HPDE6-E6E7 (cell line): Measurements from ENCODE around the gene KRTAP2-4.
"Not testable (repeated sequence)": the region's sequence is repeated elsewhere in the genome, so short reads cannot be mapped to it uniquely, and the experiment has no call there.

Experiments
- DNase-seq: peaks from one replicate; pipeline ENCODE4 v3.0.0; 2011; ENCODE audit warnings: missing footprints; ENCODE audit errors: extremely low spot score

KRTAP2-4 gene

GRCh38 chr17:41071606-41072360, 6.1 kb upstream of the KRTAP2-4 start:
- no peak for DNase-seq

- DNase-seq = no peak
These were observed 3.4 kb upstream of the KRTAP2-4 start for GRCh38 chr17:41069031-41069430.

GRCh38 chr17:41067281-41067680, 1.6 kb upstream of the KRTAP2-4 start:
- no peak for DNase-seq

- not testable (repeated sequence) for DNase-seq
These were observed 526 bp downstream of the KRTAP2-4 start for GRCh38 chr17:41065016-41065689.

- no peak for DNase-seq
These were observed 1.4 kb downstream of the KRTAP2-4 start for GRCh38 chr17:41064301-41064700.

- DNase-seq = no peak
These were observed 2.2 kb downstream of the KRTAP2-4 start for GRCh38 chr17:41063449-41063848.

GRCh38 chr17:41061964-41062363, 3.7 kb downstream of the KRTAP2-4 start:
- DNase-seq = no peak

GRCh38 chr17:41060052-41060604, 5.6 kb downstream of the KRTAP2-4 start, which contains the start of gene KRTAP2-3:
KRTAP2-3 (minus strand) TSS chr17:41060114; CDS start chr17:41060050, 64 bp downstream.
- DNase-seq = peak; percentile 50

GRCh38 chr17:41059276-41060051, 6.2 kb downstream of the KRTAP2-4 start:
- DNase-seq = peak; percentile 31

GRCh38 chr17:41058741-41059140, 6.9 kb downstream of the KRTAP2-4 start:
- no peak for DNase-seq

- no peak for DNase-seq
These were observed 8.1 kb downstream of the KRTAP2-4 start for GRCh38 chr17:41057547-41057946.

GRCh38 chr17:41055130-41055529, 10.5 kb downstream of the KRTAP2-4 start, which contains the start of gene KRTAP2-2:
KRTAP2-2 (minus strand) TSS chr17:41055230; CDS start chr17:41055211, 19 bp downstream.
- DNase-seq = not testable (repeated sequence)

- not testable (repeated sequence) for DNase-seq
These were observed 11.1 kb downstream of the KRTAP2-4 start for GRCh38 chr17:41054556-41054955.

- DNase-seq = no peak
These were observed 11.7 kb downstream of the KRTAP2-4 start for GRCh38 chr17:41054025-41054424.

- no peak for DNase-seq
These were observed 13.1 kb downstream of the KRTAP2-4 start for GRCh38 chr17:41052566-41052965.

GRCh38 chr17:41049110-41049509, 16.6 kb downstream of the KRTAP2-4 start:
- peak; percentile 22 for DNase-seq

GRCh38 chr17:41048441-41048840, 17.2 kb downstream of the KRTAP2-4 start:
- peak; percentile 20 for DNase-seq

- not testable (repeated sequence) for DNase-seq
These were observed 18.8 kb downstream of the KRTAP2-4 start, which contains the start of gene KRTAP2-1 for GRCh38 chr17:41046735-41047465. KRTAP2-1 (minus strand) TSS chr17:41047316; CDS start chr17:41047267, 49 bp downstream.

GRCh38 chr17:41042953-41043352, 22.7 kb downstream of the KRTAP2-4 start:
- no peak for DNase-seq

- not testable (repeated sequence) for DNase-seq
These were observed 24.7 kb downstream of the KRTAP2-4 start, which contains the start of gene KRTAP1-1 for GRCh38 chr17:41040783-41041571. KRTAP1-1 (minus strand) TSS chr17:41041450; CDS start chr17:41041397, 53 bp downstream.
